GM18505 (cell line): ENCODE results near the gene SCG5.
"Not testable (repeated sequence)": the region's sequence is repeated elsewhere in the genome, so short reads cannot be mapped to it uniquely, and the experiment has no call there.

Experiments
- ATAC-seq: cut with Tn5 transposase; IDR thresholded peaks from one replicate; pipeline ENCODE4 v1.9.1; 2021; ENCODE audit not compliant: unreplicated experiment
- POLR2A ChIP-seq: IDR thresholded peaks from 4 replicates; pipeline ENCODE4 v1.6.1; 2011; ENCODE audit warnings: borderline replicate concordance; ENCODE audit not compliant: insufficient read depth, insufficient read length; ENCODE audit errors: extremely low read depth

The SCG5 gene

GRCh38 chr15:32641517-32642059 lies at the start of gene SCG5:
SCG5 (plus strand) TSS chr15:32641710; CDS start chr15:32643593, 1,883 bp downstream.
- ATAC-seq, result no peak
- TF ChIP-seq POLR2A, result peak; percentile 23

GRCh38 chr15:32593151-32593550 lies 48.4 kb upstream of the SCG5 start, which contains the start of gene GOLGA8N:
GOLGA8N (plus strand) TSS chr15:32593456.
- ATAC-seq, result not testable (repeated sequence)

- not testable (repeated sequence) for ATAC-seq
Measured at GRCh38 chr15:32609518-32609917, 32.0 kb upstream of the SCG5 start.

GRCh38 chr15:32610719-32611118 lies 30.8 kb upstream of the SCG5 start:
- not testable (repeated sequence) for ATAC-seq

GRCh38 chr15:32614712-32615050 lies 26.8 kb upstream of the SCG5 start:
- ATAC-seq, result peak; percentile 15

GRCh38 chr15:32615051-32615870 lies 26.2 kb upstream of the SCG5 start, which contains the start of gene ARHGAP11A:
ARHGAP11A (plus strand) TSS chr15:32615504; CDS start chr15:32616212, 708 bp downstream.
- ATAC-seq, result peak; percentile 75

GRCh38 chr15:32615871-32616426 lies 25.6 kb upstream of the SCG5 start:
- ATAC-seq, result peak; percentile 8

GRCh38 chr15:32636410-32636809 lies 5.1 kb upstream of the SCG5 start:
- no peak for TF ChIP-seq POLR2A
- ATAC-seq, result no peak

GRCh38 chr15:32636908-32637567 lies 4.5 kb upstream of the SCG5 start:
- no peak for TF ChIP-seq POLR2A
- no peak for ATAC-seq

GRCh38 chr15:32637704-32638103 lies 3.8 kb upstream of the SCG5 start:
- no peak for TF ChIP-seq POLR2A
- ATAC-seq, result no peak

GRCh38 chr15:32642667-32643435 lies 1.3 kb downstream of the SCG5 start:
- ATAC-seq, result no peak
- no peak for TF ChIP-seq POLR2A

GRCh38 chr15:32643907-32644445 lies 2.5 kb downstream of the SCG5 start:
- ATAC-seq, result no peak
- no peak for TF ChIP-seq POLR2A

GRCh38 chr15:32646291-32646690 lies 4.8 kb downstream of the SCG5 start:
- ATAC-seq, result no peak
- TF ChIP-seq POLR2A, result no peak
